HG03097 (cell line): ENCODE measurements around the gene HTT.

Experiments used
- ATAC-seq: cut with Tn5 transposase; IDR thresholded peaks from one replicate; pipeline ENCODE4 v1.9.1; 2021; ENCODE audit not compliant: unreplicated experiment, low FRiP score

The HTT gene

GRCh38 chr4:3229964-3230363, 155.5 kb downstream of the HTT start:
- ATAC-seq: no peak

- no peak for ATAC-seq
Measured at GRCh38 chr4:3231471-3231870, 157.0 kb downstream of the HTT start.

GRCh38 chr4:3232001-3232400, 157.5 kb downstream of the HTT start:
- ATAC-seq: no peak

DNA sequence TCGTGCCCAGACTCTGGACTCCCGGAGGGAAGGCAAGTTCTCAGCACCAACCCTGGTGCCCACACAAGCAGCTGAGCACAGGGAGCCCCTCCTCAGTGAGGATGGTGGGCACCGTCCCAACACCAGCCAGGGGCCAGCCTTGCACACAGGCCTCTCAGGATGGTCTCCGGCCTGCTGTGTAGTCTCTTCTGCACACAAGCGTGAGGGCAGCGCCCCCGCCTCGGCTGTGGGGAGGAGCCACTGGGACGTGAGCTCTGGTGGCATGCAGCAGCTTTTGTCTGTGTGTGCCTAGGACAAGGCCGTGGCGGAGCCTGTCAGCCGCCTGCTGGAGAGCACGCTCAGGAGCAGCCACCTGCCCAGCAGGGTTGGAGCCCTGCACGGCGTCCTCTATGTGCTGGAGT, 158.4 kb downstream of the HTT start:
- ATAC-seq: no peak

DNA sequence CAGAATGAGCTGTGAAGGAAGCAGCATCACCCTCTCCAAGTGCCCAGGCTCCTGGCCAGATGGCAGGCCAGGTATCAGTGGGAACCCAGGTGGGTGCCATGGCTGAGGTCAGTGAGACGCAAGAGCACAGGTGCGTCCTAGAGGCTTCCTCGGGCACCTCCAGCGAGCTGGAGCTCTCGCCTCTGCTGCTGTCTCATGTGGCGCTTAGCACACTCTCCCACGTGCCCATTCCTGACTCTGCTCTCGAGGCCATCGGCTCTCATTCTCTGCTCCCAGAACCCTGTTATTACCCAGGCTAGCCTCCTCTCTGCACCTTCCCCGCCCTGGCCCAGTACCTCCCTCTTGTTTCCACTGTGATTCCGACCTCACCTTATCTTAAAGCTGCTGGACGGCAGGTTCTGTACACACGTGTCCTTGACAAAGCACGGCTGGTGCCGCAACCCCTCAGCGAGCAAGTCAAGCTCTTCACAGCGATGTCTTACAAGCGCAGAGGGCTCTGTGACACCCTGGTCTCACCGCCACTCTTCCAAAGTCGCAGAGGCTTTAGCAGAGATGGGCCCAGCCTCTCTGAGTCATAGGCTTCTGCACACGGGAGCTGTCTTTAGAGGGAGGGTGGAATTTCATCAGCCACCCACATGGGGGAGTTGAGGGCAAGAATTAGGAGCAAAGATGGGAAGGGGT, 159.1 kb downstream of the HTT start:
- ATAC-seq: no peak

DNA sequence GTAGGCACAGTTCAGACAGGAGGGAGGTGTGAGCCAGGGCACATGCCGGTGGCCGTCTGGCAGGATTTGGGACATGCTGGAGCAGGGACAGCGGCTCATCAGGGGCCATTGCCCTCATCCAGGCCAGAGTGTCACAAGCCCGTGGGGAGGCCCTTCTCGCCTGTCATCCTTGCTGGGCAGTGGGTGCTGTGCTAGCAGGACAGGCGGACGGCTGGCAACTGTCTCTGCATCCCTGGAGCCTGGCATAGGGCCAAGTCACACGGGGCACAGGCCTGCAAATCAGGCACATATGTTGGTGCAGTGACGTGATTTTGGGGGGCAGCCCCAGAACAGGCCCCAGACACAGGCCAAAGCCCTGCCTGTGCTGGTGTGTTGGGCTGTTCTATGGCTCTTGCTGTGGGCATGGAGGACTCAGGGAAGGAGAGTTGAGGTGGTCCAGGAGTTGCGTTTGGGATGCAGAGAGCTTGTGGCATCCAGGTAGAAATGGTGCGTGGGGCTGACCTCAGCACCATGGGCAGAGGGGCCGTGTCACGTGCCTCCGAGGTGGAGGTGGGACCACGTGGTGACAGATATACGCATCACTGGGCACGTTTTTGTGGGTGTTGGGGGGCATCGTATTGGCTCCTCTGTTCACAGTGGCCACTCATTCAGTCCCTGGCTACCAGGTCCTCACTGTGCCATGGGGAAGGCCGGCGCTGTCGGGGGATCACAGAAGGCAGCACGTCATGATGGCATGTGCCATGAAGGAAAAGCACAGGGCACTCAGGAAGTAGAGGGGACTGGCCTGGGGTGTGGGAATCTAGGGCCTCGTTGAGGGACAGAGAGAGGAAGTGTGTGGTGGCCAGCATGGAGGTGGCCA, 159.9 kb downstream of the HTT start:
- ATAC-seq: no peak

DNA sequence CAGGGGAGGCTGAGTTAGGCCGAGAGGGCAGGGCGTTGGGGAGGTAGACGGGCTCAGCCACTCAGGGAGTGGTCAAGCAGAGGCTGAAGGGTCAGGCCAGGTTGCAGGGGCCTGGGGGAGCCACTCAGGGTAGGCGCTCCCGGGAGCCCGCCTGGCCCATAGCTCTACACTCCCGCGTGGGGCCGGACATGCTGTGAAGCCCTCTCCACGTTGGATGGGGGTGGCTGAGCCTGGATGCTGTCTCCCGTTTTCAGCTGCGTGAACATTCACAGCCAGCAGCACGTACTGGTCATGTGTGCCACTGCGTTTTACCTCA, 160.5 kb downstream of the HTT start:
- ATAC-seq: no peak

DNA sequence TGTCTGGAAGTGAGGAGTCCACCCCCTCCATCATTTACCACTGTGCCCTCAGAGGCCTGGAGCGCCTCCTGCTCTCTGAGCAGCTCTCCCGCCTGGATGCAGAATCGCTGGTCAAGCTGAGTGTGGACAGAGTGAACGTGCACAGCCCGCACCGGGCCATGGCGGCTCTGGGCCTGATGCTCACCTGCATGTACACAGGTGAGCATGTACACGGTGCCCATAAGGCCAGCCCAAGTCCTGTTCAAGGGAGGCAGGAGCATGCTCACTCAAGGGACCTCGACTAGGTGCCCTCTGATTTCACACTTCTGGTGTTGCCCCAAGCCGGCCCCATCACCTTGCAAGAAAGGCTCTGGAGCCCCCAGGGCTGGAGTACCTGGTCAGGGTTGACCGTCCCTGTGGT, 161.1 kb downstream of the HTT start:
- no peak for ATAC-seq

- no peak for ATAC-seq
Measured at GRCh38 chr4:3236326-3236878, 161.9 kb downstream of the HTT start.

GRCh38 chr4:3237266-3237665, 162.8 kb downstream of the HTT start:
- ATAC-seq: no peak

DNA sequence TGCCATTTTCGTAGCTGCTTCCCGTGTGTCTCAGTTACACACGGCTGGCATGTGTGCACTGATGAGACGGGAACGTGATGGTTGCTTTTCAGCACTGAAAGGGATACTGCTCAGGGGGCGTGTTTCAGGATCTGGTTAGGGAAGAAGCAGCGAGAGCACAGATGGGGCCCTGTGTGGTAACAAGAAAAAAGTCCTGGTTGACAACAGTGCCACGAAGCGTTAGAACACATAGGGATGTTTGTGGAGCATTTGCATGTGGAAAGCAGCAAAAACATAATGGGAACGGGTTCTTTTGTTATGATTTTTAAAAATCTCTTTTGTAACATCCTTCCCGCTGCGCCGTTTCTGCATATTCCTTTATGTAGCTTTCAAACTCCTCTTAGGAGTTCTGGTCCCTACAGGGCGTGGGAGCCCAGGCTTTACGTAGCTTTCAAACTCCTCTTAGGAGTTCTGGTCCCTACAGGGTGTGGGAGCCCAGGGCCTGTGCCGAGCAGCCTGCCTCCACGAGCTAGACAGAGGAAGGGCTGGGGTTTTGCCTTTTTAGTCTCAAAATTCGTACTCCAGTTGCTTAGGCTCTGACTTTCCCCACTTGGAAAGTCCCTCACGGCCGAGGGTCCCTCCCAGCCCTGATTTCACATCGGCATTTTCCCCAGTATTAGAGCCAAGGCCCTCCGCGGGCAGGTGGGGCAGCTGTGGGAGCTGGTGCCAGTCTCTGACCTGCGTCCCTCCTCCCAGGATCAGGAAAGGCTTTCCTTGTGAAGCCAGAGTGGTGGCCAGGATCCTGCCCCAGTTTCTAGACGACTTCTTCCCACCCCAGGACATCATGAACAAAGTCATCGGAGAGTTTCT, 163.5 kb downstream of the HTT start:
- ATAC-seq: no peak

GRCh38 chr4:3238721-3239120, 164.2 kb downstream of the HTT start:
- ATAC-seq: no peak

DNA sequence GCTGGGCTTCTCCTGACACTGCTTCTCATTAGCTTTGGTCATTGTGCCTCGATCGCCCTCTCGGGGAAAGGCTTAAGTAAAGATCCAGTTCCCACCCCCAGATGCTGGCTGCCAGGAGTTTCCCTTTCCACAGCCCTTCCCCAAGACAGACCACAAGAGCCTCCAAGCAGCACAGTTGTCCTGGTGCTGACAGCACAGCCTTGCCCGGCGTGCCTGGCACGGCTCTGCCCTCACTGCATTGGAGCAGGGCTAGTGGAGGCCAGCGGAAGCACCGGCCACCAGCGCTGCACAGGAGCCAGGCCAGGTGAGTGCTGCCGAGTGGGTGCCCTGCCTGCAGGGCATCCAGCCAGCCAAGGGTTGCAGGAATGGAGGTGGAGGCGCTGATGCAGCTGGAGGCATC, 164.8 kb downstream of the HTT start:
- no peak for ATAC-seq

DNA sequence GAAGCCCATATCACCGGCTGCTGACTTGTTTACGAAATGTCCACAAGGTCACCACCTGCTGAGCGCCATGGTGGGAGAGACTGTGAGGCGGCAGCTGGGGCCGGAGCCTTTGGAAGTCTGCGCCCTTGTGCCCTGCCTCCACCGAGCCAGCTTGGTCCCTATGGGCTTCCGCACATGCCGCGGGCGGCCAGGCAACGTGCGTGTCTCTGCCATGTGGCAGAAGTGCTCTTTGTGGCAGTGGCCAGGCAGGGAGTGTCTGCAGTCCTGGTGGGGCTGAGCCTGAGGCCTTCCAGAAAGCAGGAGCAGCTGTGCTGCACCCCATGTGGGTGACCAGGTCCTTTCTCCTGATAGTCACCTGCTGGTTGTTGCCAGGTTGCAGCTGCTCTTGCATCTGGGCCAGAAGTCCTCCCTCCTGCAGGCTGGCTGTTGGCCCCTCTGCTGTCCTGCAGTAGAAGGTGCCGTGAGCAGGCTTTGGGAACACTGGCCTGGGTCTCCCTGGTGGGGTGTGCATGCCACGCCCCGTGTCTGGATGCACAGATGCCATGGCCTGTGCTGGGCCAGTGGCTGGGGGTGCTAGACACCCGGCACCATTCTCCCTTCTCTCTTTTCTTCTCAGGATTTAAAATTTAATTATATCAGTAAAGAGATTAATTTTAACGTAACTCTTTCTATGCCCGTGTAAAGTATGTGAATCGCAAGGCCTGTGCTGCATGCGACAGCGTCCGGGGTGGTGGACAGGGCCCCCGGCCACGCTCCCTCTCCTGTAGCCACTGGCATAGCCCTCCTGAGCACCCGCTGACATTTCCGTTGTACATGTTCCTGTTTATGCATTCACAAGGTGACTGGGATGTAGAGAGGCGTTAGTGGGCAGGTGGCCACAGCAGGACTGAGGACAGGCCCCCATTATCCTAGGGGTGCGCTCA, 165.8 kb downstream of the HTT start:
- no peak for ATAC-seq

GRCh38 chr4:3240936-3241522, 166.5 kb downstream of the HTT start:
- ATAC-seq: no peak

DNA sequence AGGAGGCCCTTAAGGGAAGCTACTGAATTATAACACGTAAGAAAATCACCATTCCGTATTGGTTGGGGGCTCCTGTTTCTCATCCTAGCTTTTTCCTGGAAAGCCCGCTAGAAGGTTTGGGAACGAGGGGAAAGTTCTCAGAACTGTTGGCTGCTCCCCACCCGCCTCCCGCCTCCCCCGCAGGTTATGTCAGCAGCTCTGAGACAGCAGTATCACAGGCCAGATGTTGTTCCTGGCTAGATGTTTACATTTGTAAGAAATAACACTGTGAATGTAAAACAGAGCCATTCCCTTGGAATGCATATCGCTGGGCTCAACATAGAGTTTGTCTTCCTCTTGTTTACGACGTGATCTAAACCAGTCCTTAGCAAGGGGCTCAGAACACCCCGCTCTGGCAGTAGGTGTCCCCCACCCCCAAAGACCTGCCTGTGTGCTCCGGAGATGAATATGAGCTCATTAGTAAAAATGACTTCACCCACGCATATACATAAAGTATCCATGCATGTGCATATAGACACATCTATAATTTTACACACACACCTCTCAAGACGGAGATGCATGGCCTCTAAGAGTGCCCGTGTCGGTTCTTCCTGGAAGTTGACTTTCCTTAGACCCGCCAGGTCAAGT, 167.5 kb downstream of the HTT start:
- ATAC-seq: no peak

DNA sequence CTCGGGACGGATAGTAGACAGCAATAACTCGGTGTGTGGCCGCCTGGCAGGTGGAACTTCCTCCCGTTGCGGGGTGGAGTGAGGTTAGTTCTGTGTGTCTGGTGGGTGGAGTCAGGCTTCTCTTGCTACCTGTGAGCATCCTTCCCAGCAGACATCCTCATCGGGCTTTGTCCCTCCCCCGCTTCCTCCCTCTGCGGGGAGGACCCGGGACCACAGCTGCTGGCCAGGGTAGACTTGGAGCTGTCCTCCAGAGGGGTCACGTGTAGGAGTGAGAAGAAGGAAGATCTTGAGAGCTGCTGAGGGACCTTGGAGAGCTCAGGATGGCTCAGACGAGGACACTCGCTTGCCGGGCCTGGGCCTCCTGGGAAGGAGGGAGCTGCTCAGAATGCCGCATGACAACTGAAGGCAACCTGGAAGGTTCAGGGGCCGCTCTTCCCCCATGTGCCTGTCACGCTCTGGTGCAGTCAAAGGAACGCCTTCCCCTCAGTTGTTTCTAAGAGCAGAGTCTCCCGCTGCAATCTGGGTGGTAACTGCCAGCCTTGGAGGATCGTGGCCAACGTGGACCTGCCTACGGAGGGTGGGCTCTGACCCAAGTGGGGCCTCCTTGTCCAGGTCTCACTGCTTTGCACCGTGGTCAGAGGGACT, 168.8 kb downstream of the HTT start:
- no peak for ATAC-seq

- no peak for ATAC-seq
Measured at GRCh38 chr4:3244002-3244401, 169.5 kb downstream of the HTT start.

DNA sequence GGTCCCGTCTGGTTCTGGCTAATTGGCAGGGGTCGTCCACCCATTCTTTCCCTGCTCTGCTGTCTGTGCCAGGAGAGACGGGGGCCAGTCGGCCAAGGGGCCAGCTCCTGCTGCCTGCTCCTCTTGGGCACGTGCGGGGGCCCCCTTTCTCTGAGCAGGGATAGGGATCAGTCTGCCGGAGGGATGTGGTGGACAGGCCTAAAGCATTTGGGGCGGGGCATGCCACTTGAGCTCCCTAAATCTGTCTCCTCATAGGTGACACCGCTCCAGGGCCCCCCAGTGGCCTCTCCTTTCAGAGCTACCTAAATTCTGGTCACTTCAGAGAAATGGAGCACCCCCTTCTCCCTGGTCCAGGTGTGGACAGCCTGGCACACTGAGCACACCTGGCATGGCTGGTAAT, 170.3 kb downstream of the HTT start:
- no peak for ATAC-seq
